CD4-positive, alpha-beta T cell treated with Interleukin-1 beta for 1 hour (primary cell): Measurements from ENCODE around the gene PARP15.

Experiments
- DNase-seq, 2 donors: peaks; one replicate each; pipeline ENCODE4 v3.0.0-alpha.2; 2020 to 2022

Gene PARP15

DNA sequence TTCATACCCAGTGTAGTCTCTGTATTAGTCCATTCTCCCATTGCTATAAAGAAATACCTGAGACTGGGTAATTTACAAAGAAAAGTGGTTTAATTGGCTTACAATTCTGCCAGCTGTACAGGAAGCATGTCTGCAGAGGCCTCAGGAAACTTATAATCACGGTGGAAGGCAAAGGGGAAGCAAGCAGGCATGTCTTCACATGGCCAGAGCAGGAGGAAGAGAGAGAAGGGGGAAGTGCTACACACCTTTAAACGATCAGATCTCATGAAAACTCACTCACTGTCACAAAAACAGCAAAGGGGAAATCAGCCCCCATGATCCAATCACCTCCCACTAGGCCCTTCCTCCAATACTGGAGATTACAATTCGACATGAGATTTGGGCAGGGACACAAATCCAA lies 96.9 kb downstream of the PARP15 start:
- DNase-seq = peak in 1 of 2 donors; percentile 10

GRCh38 chr3:122676759-122677158 lies 99.3 kb downstream of the PARP15 start:
- DNase-seq = no peak

- no peak for DNase-seq
Observed at GRCh38 chr3:122677216-122677615, 99.8 kb downstream of the PARP15 start.

GRCh38 chr3:122678506-122678905 lies 101.1 kb downstream of the PARP15 start:
- DNase-seq = peak in 1 of 2 donors; percentile 10

GRCh38 chr3:122679085-122679881 lies 101.8 kb downstream of the PARP15 start:
- DNase-seq = peak; percentile 83 to 87

GRCh38 chr3:122679882-122680474 lies 102.5 kb downstream of the PARP15 start:
- DNase-seq = peak in 1 of 2 donors; percentile 10

GRCh38 chr3:122680475-122681283 lies 103.2 kb downstream of the PARP15 start, which contains the start of gene PARP14:
Gene PARP14, plus strand, starts transcription at chr3:122680839. Its CDS starts 45 bp downstream, at chr3:122680884.
- peak; percentile 66 to 76 for DNase-seq

DNA sequence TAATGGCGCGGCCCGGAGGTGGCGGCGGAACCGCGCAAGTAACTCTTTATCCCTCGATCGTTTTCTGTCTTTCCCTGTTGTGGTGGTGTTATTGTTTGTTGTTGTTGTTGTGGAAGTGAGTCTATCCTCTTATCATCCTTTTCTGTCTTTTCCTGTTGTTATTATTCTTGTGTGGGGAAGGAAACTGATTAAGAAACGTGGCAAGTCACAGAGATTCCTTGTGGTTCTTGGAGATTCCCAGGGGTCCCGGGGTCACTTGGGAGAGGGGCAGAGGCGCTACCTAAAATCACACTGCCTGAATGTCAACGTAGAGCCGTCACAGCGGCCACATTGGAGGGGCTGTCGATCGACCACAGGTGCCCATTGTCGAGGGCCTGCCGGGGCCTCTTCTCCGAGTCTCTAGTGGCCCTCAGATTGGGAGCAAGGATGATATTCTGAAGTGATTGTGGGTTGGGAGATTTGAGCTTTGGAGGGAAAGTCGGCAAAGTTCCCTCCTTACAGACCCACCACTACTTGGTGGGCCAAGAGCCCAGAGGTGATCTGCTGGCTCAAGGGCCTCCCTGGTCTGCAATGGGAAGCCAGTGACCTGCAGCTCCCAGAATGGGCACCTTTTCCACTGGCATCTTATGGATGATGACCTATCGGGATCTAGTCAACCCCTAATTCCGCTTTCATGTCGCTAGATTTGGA lies 104.0 kb downstream of the PARP15 start:
- no peak for DNase-seq

- DNase-seq = no peak
Observed at GRCh38 chr3:122681974-122682409, 104.5 kb downstream of the PARP15 start.

DNA sequence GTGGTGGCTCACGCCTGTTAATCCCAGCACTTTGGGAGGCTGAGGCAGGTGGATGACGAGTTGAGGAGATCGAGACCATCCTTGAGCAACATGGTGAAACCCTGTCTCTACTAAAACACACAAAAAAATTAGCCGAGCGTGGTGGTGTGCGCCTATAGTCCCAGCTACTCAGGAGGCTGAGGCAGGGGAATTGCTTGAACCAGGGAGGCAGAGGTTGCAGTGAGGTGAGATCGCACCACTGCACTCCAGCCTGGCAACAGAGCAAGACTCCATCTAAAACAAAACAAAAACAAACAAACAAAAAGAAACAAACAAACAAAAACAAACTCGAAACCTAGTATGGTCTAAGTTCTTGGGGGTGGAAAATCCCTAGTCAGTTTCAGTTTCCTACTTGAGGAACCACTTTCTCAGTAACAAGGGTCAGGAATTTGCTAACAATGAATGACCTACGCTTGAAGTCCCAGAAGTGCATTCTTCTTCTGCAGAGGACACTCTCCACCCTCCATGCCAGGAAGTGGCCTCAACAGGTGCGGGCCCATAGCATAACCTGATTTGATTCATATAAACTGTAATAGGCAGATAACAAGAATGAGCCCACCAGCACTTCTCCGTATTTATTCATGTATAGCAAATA lies 105.4 kb downstream of the PARP15 start:
- peak; percentile 18 to 29 for DNase-seq

- no peak for DNase-seq
Observed at GRCh38 chr3:122687298-122687697, 109.8 kb downstream of the PARP15 start.
